NCI-H748 (cell line): ENCODE results near the gene ATXN7.
A peak's percentile ranks its signal among the peaks of the same experiment; 100 is the strongest.

ENCODE experiments used
- DNase-seq: peaks from one replicate; lab custom pipeline; 2025; ENCODE audit not compliant: unreplicated experiment; lab: John Stamatoyannopoulos, UW

The ATXN7 gene

GRCh38 chr3:63961891-63962290, 98.2 kb downstream of the ATXN7 start:
- DNase-seq = peak; percentile 52

- no peak for DNase-seq
Measured at GRCh38 chr3:63963496-63963895, 99.8 kb downstream of the ATXN7 start.

GRCh38 chr3:63964681-63965485, 101.2 kb downstream of the ATXN7 start:
- no peak for DNase-seq

GRCh38 chr3:63966007-63966406, 102.3 kb downstream of the ATXN7 start:
- DNase-seq = no peak

- no peak for DNase-seq
Measured at GRCh38 chr3:63966871-63967270, 103.2 kb downstream of the ATXN7 start.

- DNase-seq = no peak
Measured at GRCh38 chr3:63967675-63968611, 104.3 kb downstream of the ATXN7 start.

GRCh38 chr3:63968612-63969350, 105.1 kb downstream of the ATXN7 start:
- no peak for DNase-seq

- DNase-seq = no peak
Measured at GRCh38 chr3:63969876-63970275, 106.2 kb downstream of the ATXN7 start.

GRCh38 chr3:63970631-63971475, 107.2 kb downstream of the ATXN7 start:
- DNase-seq = no peak

GRCh38 chr3:63972196-63972595, 108.5 kb downstream of the ATXN7 start:
- DNase-seq = no peak

GRCh38 chr3:63972987-63973386, 109.3 kb downstream of the ATXN7 start:
- no peak for DNase-seq

- DNase-seq = no peak
Measured at GRCh38 chr3:63973406-63973805, 109.7 kb downstream of the ATXN7 start.

- no peak for DNase-seq
Measured at GRCh38 chr3:63974451-63974850, 110.8 kb downstream of the ATXN7 start.

- no peak for DNase-seq
Measured at GRCh38 chr3:63975723-63976122, 112.1 kb downstream of the ATXN7 start.

- DNase-seq = no peak
Measured at GRCh38 chr3:63976161-63976871, 112.6 kb downstream of the ATXN7 start.

- DNase-seq = no peak
Measured at GRCh38 chr3:63976872-63977200, 113.2 kb downstream of the ATXN7 start.

GRCh38 chr3:63977893-63978292, 114.2 kb downstream of the ATXN7 start:
- no peak for DNase-seq

GRCh38 chr3:63979093-63979885, 115.6 kb downstream of the ATXN7 start:
- no peak for DNase-seq

- DNase-seq = no peak
Measured at GRCh38 chr3:63980019-63980418, 116.4 kb downstream of the ATXN7 start.
